Measurements from ENCODE around the gene ATP5F1D. TPM values are rescaled to one million over a fixed set of nuclear protein-coding genes. Genes with fewer than 3 reads are reported as not detected.

ATP5F1D gene
- total RNA-seq, 2 donors from 2014 or later = 156 to 157 TPM

DNA sequence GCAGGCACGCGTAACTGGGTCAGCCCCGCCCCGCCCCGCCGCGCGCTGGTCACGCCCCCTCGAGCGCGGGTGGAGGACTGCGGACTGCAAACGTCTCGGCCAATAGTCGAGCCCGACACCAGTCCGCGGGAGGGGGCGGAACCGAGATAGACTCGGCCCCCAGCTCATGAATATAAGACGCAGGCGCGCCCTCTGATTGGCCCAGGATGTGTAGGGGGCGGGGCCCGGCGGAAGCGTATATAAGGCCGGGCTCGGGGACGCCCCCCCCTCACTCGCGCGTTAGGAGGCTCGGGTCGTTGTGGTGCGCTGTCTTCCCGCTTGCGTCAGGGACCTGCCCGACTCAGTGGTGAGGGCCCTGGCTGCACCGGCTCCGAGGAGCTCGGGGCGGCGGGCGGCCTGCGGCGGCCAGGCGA, 27.5 kb downstream of the ATP5F1D start, which contains the start of gene CIRBP:
TSS of gene CIRBP (plus strand) at position 268 of the 413 bp plus-strand sequence. CDS start 1,602 bp downstream, outside the sequence.
- H3K4me1 ChIP-seq = peaks cover 84% of the 10 kb centered on the region
- peak within 1 kb of the TSS; percentile 95 to 100 (median 98) for H3K27ac ChIP-seq
- intact Hi-C loops (cut with DNase I) = no loop called here

DNA sequence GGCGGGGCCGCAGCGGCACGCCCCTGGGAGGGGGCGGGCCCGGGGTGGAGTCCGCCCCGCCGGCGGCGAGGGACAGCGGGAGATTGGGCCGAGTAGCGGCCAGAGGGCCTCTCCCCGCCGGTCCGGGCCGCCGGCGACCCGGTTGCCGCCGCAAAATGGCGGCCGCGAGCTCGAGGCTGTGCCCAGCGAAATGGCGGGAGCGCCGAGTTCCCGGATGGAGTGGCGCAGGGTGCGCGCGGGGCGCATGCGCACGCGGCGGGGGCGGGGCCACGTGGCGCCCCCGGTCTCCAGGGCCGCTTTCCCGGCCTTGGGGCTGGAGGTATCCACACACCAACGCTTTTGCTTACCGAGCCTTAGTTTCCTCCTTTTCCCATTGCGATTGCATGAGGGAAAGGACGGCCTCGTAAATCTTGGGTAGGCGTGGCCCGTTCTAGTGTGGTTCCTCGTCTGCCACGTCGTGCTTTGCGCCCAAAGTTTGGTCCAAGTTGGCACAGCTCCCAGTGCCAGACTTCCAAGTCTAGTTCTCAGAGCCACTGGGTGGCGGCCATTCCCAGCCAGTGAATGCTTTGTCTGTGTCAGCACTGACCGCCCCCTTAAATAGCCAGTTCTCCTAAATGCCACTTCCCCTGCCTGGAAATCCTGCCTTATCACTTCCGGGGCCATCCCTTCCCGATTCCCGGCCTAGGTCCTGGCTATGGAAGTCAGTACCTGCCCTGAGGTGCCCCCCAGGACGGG, 28.1 kb downstream of the ATP5F1D start:
- Histone ChIP-seq H3K4me1 (peaks cover 89% of the 10 kb centered on the region), H3K27me3 (no peaks in the 10 kb centered on the region), H3K27ac (peak overlapping the region; percentile 95 to 100 (median 98)), H3K4me3 (peak overlapping the region; percentile 34 to 79), H3K9me3 (no peaks in the 10 kb centered on the region), H3K36me3 (replicated peaks in 1 of 2; ENCODE audit: insufficient read depth in 1 of 2, low read depth in 2 of 2) (peaks cover 7 to 16% of the 10 kb centered on the region in 2 donors)
- intact Hi-C loops (cut with DNase I) = loop anchor here (5.0 kb wide), 1 partner anchor 138 kb away; the partner anchor contains the start of gene DAZAP1
- ATAC-seq (peak; percentile 65), DNase-seq (peak; percentile 88 to 92 (median 90))
- peak in 2 of 3 donors; percentile 0 to 36 for TF ChIP-seq POLR2A (IDR thresholded peaks at IDR 0.05)
- TF ChIP-seq, protein P1, sequence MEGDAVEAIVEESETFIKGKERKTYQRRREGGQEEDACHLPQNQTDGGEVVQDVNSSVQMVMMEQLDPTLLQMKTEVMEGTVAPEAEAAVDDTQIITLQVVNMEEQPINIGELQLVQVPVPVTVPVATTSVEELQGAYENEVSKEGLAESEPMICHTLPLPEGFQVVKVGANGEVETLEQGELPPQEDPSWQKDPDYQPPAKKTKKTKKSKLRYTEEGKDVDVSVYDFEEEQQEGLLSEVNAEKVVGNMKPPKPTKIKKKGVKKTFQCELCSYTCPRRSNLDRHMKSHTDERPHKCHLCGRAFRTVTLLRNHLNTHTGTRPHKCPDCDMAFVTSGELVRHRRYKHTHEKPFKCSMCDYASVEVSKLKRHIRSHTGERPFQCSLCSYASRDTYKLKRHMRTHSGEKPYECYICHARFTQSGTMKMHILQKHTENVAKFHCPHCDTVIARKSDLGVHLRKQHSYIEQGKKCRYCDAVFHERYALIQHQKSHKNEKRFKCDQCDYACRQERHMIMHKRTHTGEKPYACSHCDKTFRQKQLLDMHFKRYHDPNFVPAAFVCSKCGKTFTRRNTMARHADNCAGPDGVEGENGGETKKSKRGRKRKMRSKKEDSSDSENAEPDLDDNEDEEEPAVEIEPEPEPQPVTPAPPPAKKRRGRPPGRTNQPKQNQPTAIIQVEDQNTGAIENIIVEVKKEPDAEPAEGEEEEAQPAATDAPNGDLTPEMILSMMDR (IDR thresholded peaks at IDR 0.05) = peak in 2 of 7 experiments; percentile 11 to 16
- WGBS, 2 donors = 0% methylated on average over 8 to 64 of the region's 64 CpGs

More for the DNA sequence above, 27.5 kb downstream of the ATP5F1D start, which contains the start of gene CIRBP:
- TF ChIP-seq POLR2A (IDR thresholded peaks at IDR 0.05) = peak; percentile 95 to 98 (median 97)
- TF ChIP-seq, protein P1 (IDR thresholded peaks at IDR 0.05) = no peak
- H3K4me3 ChIP-seq = peak within 1 kb of the TSS; percentile 34 to 79
- ATAC-seq (peak; percentile 88), DNase-seq (peak; percentile 100)
- H3K9me3 ChIP-seq = no peaks in the 10 kb centered on the region
- H3K36me3 ChIP-seq (replicated peaks in 1 of 2; ENCODE audit: insufficient read depth in 1 of 2, low read depth in 2 of 2) = peaks cover 7 to 12% of the 10 kb centered on the region in 2 donors
- H3K27me3 ChIP-seq = no peaks in the 10 kb centered on the region
- WGBS, 2 donors = 0 to 2% methylated on average over 22 to 47 of the region's 50 CpGs

- ATAC-seq (no peak), DNase-seq (peak in 3 of 4 donors; percentile 58 to 64 (median 60))
- Histone ChIP-seq H3K4me1 (peaks cover 89% of the 10 kb centered on the region), H3K9me3 (no peaks in the 10 kb centered on the region), H3K36me3 (replicated peaks in 1 of 2; ENCODE audit: insufficient read depth in 1 of 2, low read depth in 2 of 2) (peaks cover 7 to 18% of the 10 kb centered on the region in 2 donors), H3K4me3 (peak overlapping the region; percentile 34 to 79), H3K27ac (peak overlapping the region; percentile 95 to 100 (median 98)), H3K27me3 (no peaks in the 10 kb centered on the region)
- intact Hi-C loops (cut with DNase I) = loop anchor here (5.0 kb wide), 1 partner anchor 137 kb away; the partner anchor contains the start of gene DAZAP1
- 7 to 8% methylated on average over 6 to 8 of the region's 8 CpGs for WGBS, 2 donors
- TF ChIP-seq POLR2A (IDR thresholded peaks at IDR 0.05) = no peak
- TF ChIP-seq, protein P1 (IDR thresholded peaks at IDR 0.05) = no peak
Measured at GRCh38 chr19:1270213-1270853, 28.8 kb downstream of the ATP5F1D start.

DNA sequence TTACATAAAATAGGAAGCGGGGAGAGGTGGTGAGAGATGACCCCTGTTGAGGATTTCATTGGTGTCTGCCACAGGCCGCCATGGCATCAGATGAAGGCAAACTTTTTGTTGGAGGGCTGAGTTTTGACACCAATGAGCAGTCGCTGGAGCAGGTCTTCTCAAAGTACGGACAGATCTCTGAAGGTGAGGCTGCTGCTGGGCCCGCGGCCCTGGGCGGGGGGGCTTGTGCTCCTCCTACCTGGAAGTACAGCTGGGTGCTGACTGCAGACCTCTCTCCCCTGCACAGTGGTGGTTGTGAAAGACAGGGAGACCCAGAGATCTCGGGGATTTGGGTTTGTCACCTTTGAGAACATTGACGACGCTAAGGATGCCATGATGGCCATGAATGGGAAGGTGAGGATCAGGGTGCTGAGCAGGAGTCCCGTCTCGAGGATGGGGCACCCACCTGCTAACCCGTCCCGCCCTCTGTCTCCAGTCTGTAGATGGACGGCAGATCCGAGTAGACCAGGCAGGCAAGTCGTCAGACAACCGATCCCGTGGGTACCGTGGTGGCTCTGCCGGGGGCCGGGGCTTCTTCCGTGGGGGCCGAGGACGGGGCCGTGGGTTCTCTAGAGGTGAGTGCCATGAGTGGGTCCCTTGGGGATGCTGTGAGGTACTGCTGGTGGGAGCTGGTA, 29.4 kb downstream of the ATP5F1D start:
- intact Hi-C loops (cut with DNase I) = loop anchor here (5.0 kb wide), 1 partner anchor 136 kb away; the partner anchor contains the start of gene DAZAP1
- peaks cover 7 to 18% of the 10 kb centered on the region in 2 donors for H3K36me3 ChIP-seq (replicated peaks in 1 of 2; ENCODE audit: insufficient read depth in 1 of 2, low read depth in 2 of 2)
- peak in 3 of 4 donors; percentile 45 to 53 (median 46) for DNase-seq

More for the DNA sequence above, 29.4 kb downstream of the ATP5F1D start:
- no peaks in the 10 kb centered on the region for H3K27me3 ChIP-seq
- TF ChIP-seq POLR2A (IDR thresholded peaks at IDR 0.05) = no peak
- TF ChIP-seq, protein P1 (IDR thresholded peaks at IDR 0.05) = no peak
- peaks cover 86% of the 10 kb centered on the region for H3K4me1 ChIP-seq
- no peak for ATAC-seq
- 6 to 21% methylated on average over 9 to 26 of the region's 26 CpGs for WGBS, 2 donors
- H3K4me3 ChIP-seq = peak overlapping the region in 1 of 2 donors; percentile 34
- H3K27ac ChIP-seq = peak overlapping the region in 3 of 4 donors; percentile 95 to 100 (median 98)
- H3K9me3 ChIP-seq = no peaks in the 10 kb centered on the region

Data from body of pancreas (tissue), 4 donors.